ENCODE results near the gene GPC2.
"Not testable (repeated sequence)": the region's sequence is repeated elsewhere in the genome, so short reads cannot be mapped to it uniquely, and the experiment has no call there.

Gene GPC2

GRCh38 chr7:100209493-100209892, 32.3 kb upstream of the GPC2 start:
- H3K4me3 ChIP-seq (ENCODE audit: low read length) = no peak overlapping the region
- no peak for DNase-seq (ENCODE audit: low read depth, low spot score)

GRCh38 chr7:100208911-100209408, 31.8 kb upstream of the GPC2 start:
- no peak for DNase-seq (ENCODE audit: low read depth, low spot score)

GRCh38 chr7:100204454-100204853, 27.3 kb upstream of the GPC2 start:
- no peak for DNase-seq (ENCODE audit: low read depth, low spot score)
- no peak overlapping the region for H3K4me3 ChIP-seq (ENCODE audit: low read length)

More at GRCh38 chr7:100208911-100209408, 31.8 kb upstream of the GPC2 start:
- no peak overlapping the region for H3K4me3 ChIP-seq (ENCODE audit: low read length)

DNA sequence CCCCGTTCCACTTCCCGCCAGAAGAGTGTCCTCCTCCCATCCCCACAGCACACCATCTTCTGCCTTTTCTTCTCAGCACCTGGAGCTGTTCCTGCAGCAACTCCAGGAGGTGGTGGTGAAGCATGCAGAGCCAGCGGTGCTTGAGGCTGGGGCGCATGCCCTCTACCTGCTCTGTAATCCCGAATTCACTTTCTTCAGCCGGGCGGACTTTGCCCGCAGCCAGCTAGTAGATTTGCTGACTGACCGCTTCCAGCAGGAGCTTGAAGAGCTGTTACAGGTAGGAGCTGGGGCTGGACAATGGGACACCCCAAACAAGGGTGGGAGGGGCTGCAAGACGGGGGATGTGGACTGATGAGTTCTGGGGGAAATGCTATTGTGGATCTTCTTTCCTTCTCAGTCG, 23.5 kb upstream of the GPC2 start:
- H3K4me3 ChIP-seq (ENCODE audit: low read length) = no peak overlapping the region
- no peak for DNase-seq (ENCODE audit: low read depth, low spot score)

DNA sequence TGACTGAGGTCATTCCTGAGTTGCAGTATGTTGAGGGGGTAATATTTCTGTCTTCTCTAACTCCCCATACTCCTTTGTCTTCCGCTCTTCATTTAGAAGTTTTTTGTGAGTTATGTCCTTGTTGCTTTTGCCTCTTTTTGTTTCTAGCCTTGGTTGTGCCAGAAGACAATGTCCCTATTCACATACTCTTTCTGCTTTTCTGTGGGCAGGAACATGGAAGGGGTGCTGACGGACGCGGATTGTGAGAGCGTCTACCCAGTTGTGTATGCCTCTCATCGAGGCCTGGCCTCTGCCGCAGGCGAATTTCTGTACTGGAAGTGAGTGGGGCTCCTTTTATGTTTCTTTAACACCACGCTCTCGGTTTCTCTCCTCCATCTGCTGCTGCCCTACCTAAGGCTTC, 21.1 kb upstream of the GPC2 start:
- no peak overlapping the region for H3K4me3 ChIP-seq (ENCODE audit: low read length)
- no peak for DNase-seq (ENCODE audit: low read depth, low spot score)

DNA sequence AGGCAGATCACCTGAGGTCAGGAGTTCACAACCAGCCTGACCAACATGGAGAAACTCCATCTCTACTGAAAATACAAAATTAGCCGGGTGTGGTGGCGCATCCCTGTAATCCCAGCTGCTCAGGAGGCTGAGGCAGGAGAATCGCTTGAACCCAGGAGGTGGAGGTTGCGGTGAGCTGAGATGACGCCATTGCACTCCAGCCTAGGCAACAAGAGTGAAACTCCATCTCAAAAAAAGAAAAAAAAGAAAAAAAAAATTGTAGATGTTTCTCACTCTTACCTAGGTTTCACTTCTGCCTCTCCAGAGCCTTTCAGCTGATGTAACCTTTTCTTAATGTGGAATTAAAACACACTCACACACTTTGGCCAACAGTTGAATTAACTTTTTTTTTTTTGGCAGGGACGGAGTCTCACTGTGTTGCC, 18.7 kb upstream of the GPC2 start:
- H3K4me3 ChIP-seq (ENCODE audit: low read length); DNase-seq (ENCODE audit: low read depth, low spot score): not testable (repeated sequence)

DNA sequence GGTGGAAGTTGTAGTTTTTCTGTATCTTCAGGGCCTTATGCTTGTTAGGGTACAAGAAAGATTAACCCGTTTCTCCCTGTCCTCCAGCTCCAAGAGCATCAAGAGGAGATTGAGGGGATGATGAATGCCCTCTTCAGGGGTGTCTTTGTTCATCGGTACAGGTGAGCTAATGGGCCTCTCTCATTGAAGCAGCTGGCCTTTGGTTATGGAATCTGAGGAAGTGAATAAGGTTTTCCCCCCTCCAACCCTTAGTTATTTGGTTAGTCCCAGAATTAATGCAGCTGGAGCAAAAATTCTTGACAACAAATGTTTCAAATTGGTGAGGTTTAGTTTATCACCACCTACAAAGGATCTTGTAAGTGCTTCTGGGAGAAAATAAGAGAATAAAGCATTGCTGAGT, 18.0 kb upstream of the GPC2 start:
- no peak for DNase-seq (ENCODE audit: low read depth, low spot score)

DNA sequence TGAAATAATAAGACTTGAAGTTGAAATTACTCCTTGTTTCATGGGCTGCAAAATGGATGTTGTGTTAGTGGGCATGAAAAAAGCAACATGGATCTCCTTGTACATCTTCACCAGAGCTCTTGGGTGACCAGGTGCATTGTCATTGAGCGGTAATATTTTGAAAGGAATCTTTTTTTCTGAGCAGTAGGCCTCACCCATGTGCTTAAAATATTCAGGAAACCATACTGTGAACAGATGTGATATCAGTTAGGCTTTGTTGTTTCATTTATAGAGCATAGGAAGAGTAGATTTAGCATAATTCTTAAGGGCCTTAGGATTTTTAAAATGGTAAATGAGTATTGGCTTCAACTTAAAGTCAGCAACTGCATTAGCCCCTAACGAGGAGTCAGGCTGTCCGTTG, 15.8 kb upstream of the GPC2 start:
- peak; percentile 60 for DNase-seq (ENCODE audit: low read depth, low spot score)
- H3K4me3 ChIP-seq (ENCODE audit: low read length) = no peak overlapping the region

More for the DNA sequence above, 18.0 kb upstream of the GPC2 start:
- no peak overlapping the region for H3K4me3 ChIP-seq (ENCODE audit: low read length)

DNA sequence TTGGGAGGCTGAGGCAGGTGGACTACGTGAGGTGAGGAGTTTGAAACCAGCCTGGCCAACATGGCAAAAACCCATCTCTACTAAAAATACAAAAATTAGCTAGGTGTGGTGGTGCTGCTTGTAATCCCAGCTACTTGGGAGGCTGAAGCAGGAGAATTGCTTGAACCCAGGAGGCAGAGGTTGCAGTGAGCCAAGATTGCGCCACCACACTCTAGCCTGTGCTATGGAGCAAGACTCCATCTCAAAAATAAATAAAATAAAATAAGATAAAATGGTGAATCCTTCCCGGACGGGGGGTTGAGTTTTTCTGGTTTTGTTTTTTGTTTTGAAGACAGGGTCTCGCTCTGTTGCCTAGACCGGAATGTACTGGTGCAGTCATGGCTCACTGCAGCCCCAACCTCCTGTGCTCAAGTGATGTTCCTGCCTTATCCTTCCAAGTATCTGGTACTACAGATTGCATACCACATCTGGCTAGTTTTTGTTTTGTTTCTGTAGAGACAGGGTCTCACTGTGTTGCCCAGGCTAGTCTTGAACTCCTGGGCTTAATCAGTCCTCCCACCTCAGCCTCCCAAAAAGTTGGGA, 15.2 kb upstream of the GPC2 start:
- not testable (repeated sequence) for DNase-seq (ENCODE audit: low read depth, low spot score); H3K4me3 ChIP-seq (ENCODE audit: low read length)

DNA sequence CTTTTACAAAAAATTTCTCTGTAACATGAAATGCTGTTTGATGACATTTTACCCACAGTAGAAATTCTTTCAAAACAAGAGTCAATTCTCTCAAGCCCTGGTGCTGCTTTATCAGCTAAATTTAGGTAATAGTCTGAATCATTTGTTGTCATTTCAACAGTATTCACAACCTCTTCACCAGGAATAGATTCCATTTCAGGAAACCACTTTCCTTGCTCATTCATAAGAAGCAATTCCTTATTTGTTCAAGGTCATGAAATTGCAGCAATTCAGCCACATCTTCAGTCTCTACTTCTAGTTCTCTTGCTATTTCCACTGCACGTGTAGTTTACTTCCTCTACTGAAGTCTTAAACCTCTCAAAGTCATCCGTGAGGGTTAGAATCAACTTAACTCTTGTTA, 14.6 kb upstream of the GPC2 start:
- no peak overlapping the region for H3K4me3 ChIP-seq (ENCODE audit: low read length)
- DNase-seq (ENCODE audit: low read depth, low spot score) = no peak

DNA sequence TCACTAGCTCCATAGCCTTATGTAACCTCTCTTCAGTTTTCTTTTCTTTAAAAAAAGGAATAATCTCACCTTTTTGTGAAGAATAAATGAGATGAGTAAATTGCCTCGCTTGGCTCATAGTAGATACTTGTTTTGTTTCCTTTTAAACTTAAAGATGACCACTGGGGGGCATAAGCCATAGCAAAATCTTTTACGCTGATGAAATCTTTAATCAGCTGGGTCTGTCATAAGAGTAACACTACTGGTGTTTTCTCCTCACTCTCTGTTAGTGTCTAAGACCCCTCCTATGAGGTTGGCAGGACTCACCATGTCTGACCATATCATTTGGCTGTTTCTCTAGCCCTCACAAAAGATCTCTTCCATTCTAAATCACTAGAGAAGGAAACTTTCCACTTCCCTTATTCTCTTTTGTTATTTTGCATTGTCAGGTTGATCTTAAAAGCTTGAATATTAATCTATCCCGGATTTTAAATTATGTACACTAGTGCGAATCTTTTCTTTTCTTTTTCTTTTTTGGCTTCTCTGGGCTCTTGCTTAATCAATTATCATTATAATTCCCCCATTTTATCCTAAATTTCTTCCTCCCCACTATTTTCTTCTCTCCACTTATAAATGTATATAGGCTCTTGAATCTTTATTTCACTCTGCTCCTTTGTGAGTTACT, 13.0 kb upstream of the GPC2 start:
- H3K4me3 ChIP-seq (ENCODE audit: low read length) = no peak overlapping the region
- peak; percentile 69 for DNase-seq (ENCODE audit: low read depth, low spot score)

DNA sequence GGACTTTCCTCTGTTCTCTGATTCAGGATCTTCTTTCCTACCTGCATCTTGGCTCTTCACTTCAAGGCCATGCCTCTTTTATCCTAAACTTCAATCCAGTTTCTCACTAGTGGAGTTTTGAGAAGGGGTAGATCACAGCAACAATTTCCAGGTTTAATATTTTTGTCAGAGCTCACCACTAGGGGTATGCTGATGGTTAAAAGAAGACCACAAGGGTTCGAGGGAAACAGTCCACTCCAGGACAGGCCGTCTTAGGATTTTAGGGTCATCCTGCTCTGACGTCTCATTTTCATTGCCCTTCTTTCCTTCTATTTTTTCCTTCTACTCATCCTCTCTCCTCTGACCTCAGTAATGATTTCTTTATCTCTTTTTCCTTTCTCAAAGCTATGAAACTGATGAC, 11.9 kb upstream of the GPC2 start:
- no peak for DNase-seq (ENCODE audit: low read depth, low spot score)
- no peak overlapping the region for H3K4me3 ChIP-seq (ENCODE audit: low read length)

GRCh38 chr7:100185726-100186125, 8.5 kb upstream of the GPC2 start:
- H3K4me3 ChIP-seq (ENCODE audit: low read length) = no peak overlapping the region
- no peak for DNase-seq (ENCODE audit: low read depth, low spot score)

- not testable (repeated sequence) for H3K4me3 ChIP-seq (ENCODE audit: low read length); DNase-seq (ENCODE audit: low read depth, low spot score)
Observed at GRCh38 chr7:100183090-100183489, 5.9 kb upstream of the GPC2 start.

DNA sequence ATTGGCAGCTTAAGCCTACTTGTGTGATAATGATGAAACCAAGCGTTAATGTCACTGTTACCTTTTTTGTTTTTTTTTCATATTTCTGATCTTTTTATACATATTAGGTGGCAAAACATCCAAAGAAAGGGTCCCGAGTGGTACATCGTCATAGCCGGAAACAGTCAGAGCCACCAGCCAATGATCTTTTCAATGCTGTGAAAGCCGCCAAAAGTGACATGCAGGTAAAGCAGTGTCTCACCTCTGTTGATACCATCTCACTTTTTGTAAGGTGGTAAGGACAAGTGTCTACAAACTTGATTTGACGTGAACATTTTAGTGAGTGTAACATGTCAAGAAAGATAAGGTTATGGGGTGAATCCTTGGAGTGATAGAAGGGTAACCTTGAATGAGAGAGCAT, 5.4 kb upstream of the GPC2 start:
- not testable (repeated sequence) for H3K4me3 ChIP-seq (ENCODE audit: low read length); DNase-seq (ENCODE audit: low read depth, low spot score)

- DNase-seq (ENCODE audit: low read depth, low spot score) = not testable (repeated sequence)
- H3K4me3 ChIP-seq (ENCODE audit: low read length) = peak overlapping the region; percentile 34
Observed at GRCh38 chr7:100180084-100180483, 2.9 kb upstream of the GPC2 start.

DNA sequence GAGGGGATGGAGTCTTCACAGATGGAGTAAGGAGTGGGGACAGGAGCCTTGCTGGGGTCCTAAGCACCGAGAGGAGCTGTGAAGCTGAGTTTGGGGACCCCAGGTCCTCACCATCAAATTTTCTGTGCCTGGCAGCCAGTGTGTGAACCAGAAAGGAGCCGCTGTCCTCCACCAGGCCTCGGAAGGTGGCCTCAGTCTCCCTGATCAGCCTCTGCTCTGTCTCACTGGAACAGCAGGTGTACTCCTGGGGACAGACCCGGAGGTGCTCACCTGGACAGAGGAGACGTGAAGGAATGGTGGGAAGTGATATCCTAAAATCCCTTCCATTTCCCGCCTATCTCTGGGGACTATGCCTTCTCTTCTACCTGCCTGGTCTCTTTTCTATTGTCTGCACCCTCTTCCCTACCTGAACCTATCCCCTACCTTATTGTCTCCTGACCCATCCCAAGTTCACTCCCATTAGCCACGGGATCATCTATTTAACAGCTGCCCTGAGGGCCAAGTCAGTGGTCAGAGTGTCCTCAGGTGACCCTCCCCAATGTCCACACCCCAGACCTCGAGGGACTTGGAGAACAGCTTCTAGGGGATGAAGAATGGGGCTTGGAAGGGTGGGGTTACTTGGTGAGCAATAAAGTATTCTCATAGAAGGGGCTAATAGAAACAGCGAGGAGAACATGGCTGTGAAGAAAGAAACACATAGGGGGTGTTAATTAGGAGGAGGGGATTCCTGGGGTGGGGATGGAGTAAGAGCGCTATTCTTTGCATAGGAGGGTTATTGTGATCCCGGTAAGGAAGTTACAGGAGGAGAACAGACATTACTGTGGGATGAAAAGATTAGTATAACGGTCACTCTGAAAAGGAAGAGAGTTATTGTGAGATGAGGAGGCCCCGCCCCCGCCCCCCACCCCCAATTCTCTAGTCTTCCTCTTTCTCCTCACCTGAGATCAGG, 811 bp downstream of the GPC2 start:
- H3K4me3 ChIP-seq (ENCODE audit: low read length) = peak overlapping the region; percentile 75
- DNase-seq (ENCODE audit: low read depth, low spot score) = no peak

DNA sequence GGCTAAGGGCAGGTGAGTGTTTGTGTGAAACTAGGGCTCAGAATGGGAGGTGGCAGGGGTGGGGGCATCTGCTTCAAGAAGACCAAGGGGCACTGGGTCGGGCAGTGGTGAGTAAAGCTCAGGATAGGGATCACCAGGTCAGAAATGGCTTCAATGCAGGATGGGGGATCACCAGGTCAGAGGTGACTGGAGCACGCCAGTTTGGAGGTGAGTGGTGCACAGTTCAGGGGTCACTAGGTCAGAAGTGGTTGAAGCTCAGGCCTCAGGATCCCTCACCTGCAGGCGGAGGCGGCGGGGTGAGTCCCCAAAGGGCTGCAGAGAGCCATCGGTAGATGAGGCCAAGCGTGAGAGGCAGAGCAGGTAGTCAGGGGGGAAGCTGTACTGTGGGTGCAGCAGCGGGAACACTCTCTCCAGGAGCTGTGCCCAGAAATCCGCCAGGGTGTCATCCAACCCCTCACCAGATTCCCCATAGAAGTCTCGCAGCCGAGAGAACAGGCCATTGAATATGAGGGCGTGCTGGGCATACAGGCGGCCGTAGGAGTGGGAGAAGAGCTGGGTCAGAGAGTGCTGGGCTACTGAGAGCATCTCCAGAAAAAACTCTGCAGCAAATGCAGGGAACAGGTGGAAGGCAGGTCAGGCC, 1.8 kb downstream of the GPC2 start:
- H3K4me3 ChIP-seq (ENCODE audit: low read length) = no peak overlapping the region
- DNase-seq (ENCODE audit: low read depth, low spot score) = no peak

DNA sequence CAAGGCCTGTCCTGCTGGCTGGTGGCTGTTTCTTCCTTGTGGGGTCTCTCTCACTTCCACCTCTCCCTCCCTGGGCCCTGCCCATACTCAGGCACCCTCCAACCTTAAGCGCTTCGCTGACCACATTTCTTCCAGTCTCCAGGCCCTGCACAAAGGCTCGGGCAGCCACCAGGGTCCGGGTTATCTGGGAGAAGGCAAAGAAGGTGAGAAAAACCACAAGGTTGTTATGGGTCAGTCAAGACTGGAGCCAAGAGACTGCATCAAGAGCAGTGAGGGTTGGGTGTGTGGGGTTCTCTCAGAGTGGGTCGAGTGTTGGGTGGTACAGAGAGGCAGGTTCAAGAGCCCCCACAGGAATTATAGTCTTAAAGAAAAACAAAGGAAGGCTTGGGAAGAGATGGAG, 2.6 kb downstream of the GPC2 start:
- H3K4me3 ChIP-seq (ENCODE audit: low read length) = no peak overlapping the region
- DNase-seq (ENCODE audit: low read depth, low spot score) = no peak
